K562 (cell line): ENCODE measurements around the gene TCF25.

Experiments used
- NCOA6 ChIP-seq: fragments of 450-650 bp; IDR thresholded peaks from 2 replicates; pipeline ENCODE4 v1.6.1; 2017; ENCODE audit warnings: mild to moderate bottlenecking
- TAF1 ChIP-seq: IDR thresholded peaks from 2 replicates; pipeline ENCODE4 v1.6.1; 2011; ENCODE audit warnings: mild to moderate bottlenecking, low read length, moderate library complexity; ENCODE audit not compliant: insufficient read depth, control insufficient read depth, severe bottlenecking; ENCODE audit errors: extremely low read depth

- no peak for TF ChIP-seq TAF1
- no peak for TF ChIP-seq NCOA6
These were observed 3.5 kb upstream of the TCF25 start for GRCh38 chr16:89869911-89870310.
